Measurements from ENCODE around the gene B4GALT2.

DNA sequence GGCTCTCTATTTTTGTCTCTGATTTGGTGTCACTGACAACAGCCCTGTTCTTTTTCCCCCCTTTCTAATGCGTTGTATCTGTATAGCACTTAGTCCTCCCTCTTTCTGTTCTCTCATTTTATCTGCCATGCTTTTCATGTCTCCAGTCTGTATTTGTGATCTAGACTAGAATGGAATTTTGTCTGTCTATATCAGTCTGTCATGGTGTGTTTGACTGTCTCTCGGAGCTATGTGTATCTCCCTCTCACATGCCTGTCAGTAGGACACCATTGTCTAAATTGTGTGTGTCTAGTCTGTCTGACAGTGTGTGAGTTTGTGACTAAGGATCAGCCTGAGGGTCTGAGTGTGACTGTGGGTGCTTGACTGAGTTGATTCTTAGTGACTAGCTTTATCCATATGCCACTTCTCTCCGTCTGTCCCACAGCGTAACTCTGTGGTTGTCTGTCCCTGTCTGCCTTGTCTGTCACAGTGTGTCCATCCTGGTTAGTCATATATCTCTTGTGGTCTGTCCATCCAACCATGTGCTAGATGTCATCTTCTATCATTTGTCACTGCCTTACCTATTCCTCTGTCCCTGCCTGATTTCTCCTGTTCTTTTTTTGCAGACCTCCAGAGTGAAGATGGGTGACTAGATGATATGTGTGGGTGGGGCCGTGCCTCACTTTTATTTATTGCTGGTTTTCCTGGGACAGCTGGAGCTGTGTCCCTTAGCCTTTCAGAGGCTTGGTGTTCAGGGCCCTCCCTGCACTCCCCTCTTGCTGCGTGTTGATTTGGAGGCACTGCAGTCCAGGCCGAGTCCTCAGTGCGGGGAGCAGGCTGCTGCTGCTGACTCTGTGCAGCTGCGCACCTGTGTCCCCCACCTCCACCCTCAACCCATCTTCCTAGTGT lies 1.4 kb upstream of the B4GALT2 start:
- TF ChIP-seq, protein P1, sequence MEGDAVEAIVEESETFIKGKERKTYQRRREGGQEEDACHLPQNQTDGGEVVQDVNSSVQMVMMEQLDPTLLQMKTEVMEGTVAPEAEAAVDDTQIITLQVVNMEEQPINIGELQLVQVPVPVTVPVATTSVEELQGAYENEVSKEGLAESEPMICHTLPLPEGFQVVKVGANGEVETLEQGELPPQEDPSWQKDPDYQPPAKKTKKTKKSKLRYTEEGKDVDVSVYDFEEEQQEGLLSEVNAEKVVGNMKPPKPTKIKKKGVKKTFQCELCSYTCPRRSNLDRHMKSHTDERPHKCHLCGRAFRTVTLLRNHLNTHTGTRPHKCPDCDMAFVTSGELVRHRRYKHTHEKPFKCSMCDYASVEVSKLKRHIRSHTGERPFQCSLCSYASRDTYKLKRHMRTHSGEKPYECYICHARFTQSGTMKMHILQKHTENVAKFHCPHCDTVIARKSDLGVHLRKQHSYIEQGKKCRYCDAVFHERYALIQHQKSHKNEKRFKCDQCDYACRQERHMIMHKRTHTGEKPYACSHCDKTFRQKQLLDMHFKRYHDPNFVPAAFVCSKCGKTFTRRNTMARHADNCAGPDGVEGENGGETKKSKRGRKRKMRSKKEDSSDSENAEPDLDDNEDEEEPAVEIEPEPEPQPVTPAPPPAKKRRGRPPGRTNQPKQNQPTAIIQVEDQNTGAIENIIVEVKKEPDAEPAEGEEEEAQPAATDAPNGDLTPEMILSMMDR (IDR thresholded peaks at IDR 0.05), result no peak
- TF ChIP-seq EZH2 (IDR thresholded peaks at IDR 0.05) (no peak), EZH2phosphoT487 (IDR thresholded peaks at IDR 0.05) (no peak)
